DND-41 (cell line): Measurements from ENCODE around the gene GLIPR1L2.
A peak's percentile ranks its signal among the peaks of the same experiment; 100 is the strongest.

Experiments used
- ATAC-seq: fragments of 200-7000 bp; cut with Tn5 transposase; 3 replicates; pipeline ENCODE4 v1.9.1; 2021; ENCODE audit warnings: low read depth; ENCODE audit not compliant: insufficient read depth
- DNase-seq: peaks from one replicate; pipeline ENCODE4 v3.0.0-alpha.2; 2020
- H2AFZ ChIP-seq: 2 replicates; pipeline ENCODE4 v1.6.0; 2012; ENCODE audit warnings: low read depth, low read length
- H3K27ac ChIP-seq: 2 replicates; pipeline ENCODE4 v1.5.1; 2012; ENCODE audit warnings: low read length, inconsistent platforms
- H3K27me3 ChIP-seq: fragments of 200-600 bp; sonication (generic); 2 replicates; pipeline ENCODE4 v1.6.0; 2012; ENCODE audit warnings: low read length, mild to moderate bottlenecking, inconsistent platforms; ENCODE audit not compliant: insufficient read depth, poor library complexity
- H3K36me3 ChIP-seq: 2 replicates; pipeline ENCODE4 v1.5.1; 2012; ENCODE audit warnings: low read length, inconsistent platforms; ENCODE audit not compliant: insufficient read depth
- H3K4me1 ChIP-seq: 2 replicates; pipeline ENCODE4 v1.5.1; 2012; ENCODE audit warnings: mild to moderate bottlenecking, low read length; ENCODE audit not compliant: insufficient read depth
- H3K4me2 ChIP-seq: 2 replicates; pipeline ENCODE4 v1.6.0; 2012; ENCODE audit warnings: mild to moderate bottlenecking, moderate library complexity, low read length, inconsistent platforms; ENCODE audit not compliant: insufficient read depth
- H3K4me3 ChIP-seq, 2 experiments: fragments of 200-600 bp in 1 of 2; shearing (Covaris generic) in 1 of 2; 2 replicates each; pipeline ENCODE4 v1.5.1; 2012 to 2016; ENCODE audit warnings: inconsistent platforms in 2 of 2, low read length in 2 of 2, mild to moderate bottlenecking in 2 of 2, low read depth in 1 of 2, moderate library complexity in 1 of 2
- H3K79me2 ChIP-seq: 2 replicates; pipeline ENCODE4 v1.6.0; 2012; ENCODE audit warnings: low read length, inconsistent platforms; ENCODE audit not compliant: insufficient read depth
- H3K9ac ChIP-seq: 2 replicates; pipeline ENCODE4 v1.6.0; 2012; ENCODE audit warnings: low read depth, mild to moderate bottlenecking, inconsistent platforms, low read length, moderate library complexity
- H3K9me3 ChIP-seq: 2 replicates; pipeline ENCODE4 v1.5.1; 2012; ENCODE audit warnings: low read length, moderate library complexity, mild to moderate bottlenecking, inconsistent platforms; ENCODE audit not compliant: insufficient read depth, severe bottlenecking
- H4K20me1 ChIP-seq: 2 replicates; pipeline ENCODE4 v1.6.0; 2012; ENCODE audit warnings: low read length; ENCODE audit not compliant: insufficient read depth
- CTCF ChIP-seq: IDR thresholded peaks from 2 replicates; pipeline ENCODE4 v1.5.1; 2012; ENCODE audit warnings: borderline replicate concordance, low read length, moderate library complexity, mild to moderate bottlenecking; ENCODE audit not compliant: poor library complexity, severe bottlenecking; ENCODE audit errors: extremely low read depth
- EZH2 ChIP-seq: IDR thresholded peaks from 3 replicates; pipeline ENCODE4 v1.6.1; 2012; ENCODE audit warnings: borderline replicate concordance, low read depth, mild to moderate bottlenecking, moderate library complexity, low read length, inconsistent platforms; ENCODE audit not compliant: severe bottlenecking

GLIPR1L2 gene

GRCh38 chr12:75476071-75476470 is 85.2 kb downstream of the GLIPR1L2 start:
- Histone ChIP-seq H3K9me3 (no peaks in the 10 kb centered on the region), H3K27me3 (no peaks in the 10 kb centered on the region), H3K9ac (no peak overlapping the region), H3K4me1 (peaks cover 44% of the 10 kb centered on the region), H2AFZ (no peak overlapping the region), H3K4me3 (no peak overlapping the region), H3K4me2 (no peak overlapping the region), H3K36me3 (no peaks in the 10 kb centered on the region), H4K20me1 (no peaks in the 10 kb centered on the region), H3K27ac (no peak overlapping the region), H3K79me2 (no peaks in the 10 kb centered on the region)
- ATAC-seq, result no peak
- no peak for TF ChIP-seq CTCF
- no peak for TF ChIP-seq EZH2
- DNase-seq, result no peak

- DNase-seq, result no peak
- Histone ChIP-seq H3K36me3 (no peaks in the 10 kb centered on the region), H3K9me3 (no peaks in the 10 kb centered on the region), H3K4me2 (no peak overlapping the region), H2AFZ (no peak overlapping the region), H3K27me3 (no peaks in the 10 kb centered on the region), H3K27ac (no peak overlapping the region), H3K9ac (no peak overlapping the region), H3K79me2 (peaks cover 8% of the 10 kb centered on the region), H3K4me1 (peaks cover 55% of the 10 kb centered on the region), H3K4me3 (no peak overlapping the region), H4K20me1 (no peaks in the 10 kb centered on the region)
- no peak for ATAC-seq
- no peak for TF ChIP-seq EZH2
Measured at GRCh38 chr12:75477137-75477536, 86.2 kb downstream of the GLIPR1L2 start.

- no peaks in the 10 kb centered on the region for H3K27me3 ChIP-seq
- no peaks in the 10 kb centered on the region for H4K20me1 ChIP-seq
- H3K4me2 ChIP-seq, result peak overlapping the region; percentile 54
- no peaks in the 10 kb centered on the region for H3K9me3 ChIP-seq
- H3K36me3 ChIP-seq, result no peaks in the 10 kb centered on the region
- H3K4me3 ChIP-seq, result peak overlapping the region in 1 of 2 experiments; percentile 15; a peak in 2 of 4 replicates
- peak; percentile 54 for ATAC-seq
- no peak for TF ChIP-seq EZH2
- TF ChIP-seq CTCF, result no peak
- peak overlapping the region; percentile 28 for H3K9ac ChIP-seq
- peak overlapping the region; percentile 59 for H2AFZ ChIP-seq
- H3K4me1 ChIP-seq, result peaks cover 66% of the 10 kb centered on the region
- peak; percentile 44 for DNase-seq
- H3K27ac ChIP-seq, result peak overlapping the region; percentile 64
- H3K79me2 ChIP-seq, result peaks cover 18% of the 10 kb centered on the region
Measured at GRCh38 chr12:75478116-75478794, 87.4 kb downstream of the GLIPR1L2 start.

- Histone ChIP-seq H3K79me2 (peaks cover 29% of the 10 kb centered on the region), H4K20me1 (no peaks in the 10 kb centered on the region), H2AFZ (peak overlapping the region; percentile 81), H3K4me3 (peak overlapping the region; percentile 35 to 62; a peak in 3 of 4 replicates), H3K9ac (peak overlapping the region; percentile 65), H3K36me3 (no peaks in the 10 kb centered on the region), H3K27ac (peak overlapping the region; percentile 86), H3K27me3 (no peaks in the 10 kb centered on the region), H3K4me2 (peak overlapping the region; percentile 69), H3K4me1 (peaks cover 79% of the 10 kb centered on the region), H3K9me3 (no peaks in the 10 kb centered on the region)
- TF ChIP-seq CTCF (no peak), EZH2 (no peak)
- DNase-seq, result no peak
- ATAC-seq, result peak; percentile 58
Measured at GRCh38 chr12:75479963-75480461, 89.1 kb downstream of the GLIPR1L2 start.
